Epidermal melanocyte (primary cell): ENCODE data around the gene LRRC45.
"Not testable (repeated sequence)": the region's sequence is repeated elsewhere in the genome, so short reads cannot be mapped to it uniquely, and the experiment has no call there.

Experiments used
- DNase-seq: peaks from one replicate; pipeline ENCODE4 v3.0.0; 2011; ENCODE audit warnings: low spot score; ENCODE audit not compliant: insufficient read length

Gene LRRC45

DNA sequence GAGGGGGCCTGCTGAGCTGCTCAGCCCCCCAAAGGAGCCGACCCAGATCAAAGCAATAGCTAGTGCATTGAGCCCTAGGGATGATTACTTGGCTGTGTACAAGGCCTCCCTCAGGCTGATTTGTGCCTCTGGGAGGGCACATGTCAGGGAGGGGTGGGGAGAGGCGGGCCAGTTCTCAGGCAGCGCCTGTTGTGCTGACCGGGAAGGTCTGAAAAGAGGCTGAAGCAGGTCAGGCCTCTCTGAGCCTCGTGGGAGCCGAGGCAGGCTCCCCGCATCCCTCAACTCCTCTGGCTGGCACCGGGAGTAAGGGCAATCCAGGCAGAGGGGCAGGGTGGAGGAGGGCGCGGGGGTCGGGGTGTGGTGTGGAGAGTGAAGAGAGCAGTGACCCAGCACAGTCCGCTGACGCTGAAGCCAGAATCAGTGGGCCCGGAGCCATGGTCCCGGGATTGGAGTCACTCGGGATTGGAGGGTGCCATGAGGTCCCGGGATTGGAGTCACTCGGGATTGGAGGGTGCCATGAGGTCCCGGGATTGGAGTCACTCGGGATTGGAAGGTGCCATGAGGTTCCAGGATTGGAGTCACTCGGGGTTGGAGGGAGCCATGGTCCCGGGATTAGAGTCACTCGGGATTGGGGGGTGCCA is 11.4 kb downstream of the LRRC45 start:
- no peak for DNase-seq

DNA sequence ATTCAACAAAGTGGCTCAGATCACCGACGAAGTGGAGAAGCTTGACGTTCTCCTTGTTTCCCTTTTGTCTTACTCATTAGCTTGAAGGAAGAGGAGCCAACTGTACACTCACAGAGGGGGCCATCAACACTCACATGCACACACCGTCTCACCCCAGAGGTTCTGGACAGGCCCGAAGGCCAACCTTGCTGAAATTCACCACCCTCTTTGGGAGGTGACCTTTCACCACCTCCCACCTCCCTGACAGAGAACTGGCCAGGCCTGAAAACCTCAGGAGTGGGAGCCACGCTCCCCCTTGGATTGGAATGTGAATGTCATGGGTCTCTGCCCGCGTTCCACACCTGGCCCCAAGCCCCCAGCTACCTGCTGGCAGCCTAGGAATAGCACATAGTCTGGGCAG is 12.4 kb downstream of the LRRC45 start:
- DNase-seq, result no peak

DNA sequence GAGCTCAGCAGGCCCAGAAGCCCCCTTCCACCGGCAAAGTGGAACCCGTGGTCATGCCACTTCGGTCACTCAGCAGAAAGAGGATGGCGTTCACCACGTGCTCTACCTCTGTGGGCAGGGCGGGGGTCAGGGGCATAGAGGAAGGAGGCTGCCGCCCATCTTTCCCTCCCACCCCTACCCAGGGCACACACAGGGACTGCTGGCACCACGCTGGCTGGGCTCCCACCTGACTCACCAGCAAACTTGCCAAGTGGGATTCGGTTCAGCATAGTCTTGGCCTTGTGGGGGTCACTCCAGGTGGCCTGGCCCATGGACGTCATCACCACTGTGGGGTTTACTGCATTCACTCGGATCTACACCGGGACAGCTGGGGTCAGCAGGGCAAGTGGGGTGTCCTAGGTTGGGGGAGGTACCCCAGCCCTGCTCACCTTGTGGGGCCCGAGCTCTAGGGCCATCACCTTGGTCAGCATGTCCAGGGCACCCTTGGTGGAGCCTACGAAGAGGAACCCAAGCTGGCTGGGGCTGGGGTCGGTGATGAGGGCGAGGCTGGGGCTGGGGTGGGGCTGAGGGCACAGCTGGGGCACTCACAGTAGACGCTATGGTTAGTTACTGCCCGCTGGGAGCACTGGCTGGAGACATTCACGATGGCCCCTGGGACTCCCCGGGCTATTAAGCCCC is 13.0 kb downstream of the LRRC45 start:
- DNase-seq, result no peak

DNA sequence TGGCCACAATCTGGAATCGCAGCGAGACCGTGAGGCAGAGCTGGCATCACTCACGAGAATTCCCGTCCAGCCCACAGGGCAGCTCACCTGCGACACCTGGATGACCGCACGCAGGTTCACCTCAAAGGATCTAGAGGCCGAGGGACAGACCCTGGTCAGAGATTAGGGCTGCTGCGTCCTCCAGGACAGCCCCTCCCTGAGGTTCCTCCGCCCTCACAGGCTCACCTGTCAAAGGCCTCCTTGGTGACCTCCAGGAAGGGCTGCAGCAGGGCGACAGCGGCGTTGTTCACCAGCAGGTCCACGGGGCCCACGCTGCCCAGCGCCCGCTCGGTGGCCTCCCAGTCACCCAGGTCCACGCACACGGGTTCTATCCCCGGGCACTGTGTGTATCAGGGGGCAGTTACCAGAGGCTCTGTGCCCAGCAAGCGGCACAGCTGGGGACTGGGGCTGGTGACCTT is 13.6 kb downstream of the LRRC45 start:
- no peak for DNase-seq

DNA sequence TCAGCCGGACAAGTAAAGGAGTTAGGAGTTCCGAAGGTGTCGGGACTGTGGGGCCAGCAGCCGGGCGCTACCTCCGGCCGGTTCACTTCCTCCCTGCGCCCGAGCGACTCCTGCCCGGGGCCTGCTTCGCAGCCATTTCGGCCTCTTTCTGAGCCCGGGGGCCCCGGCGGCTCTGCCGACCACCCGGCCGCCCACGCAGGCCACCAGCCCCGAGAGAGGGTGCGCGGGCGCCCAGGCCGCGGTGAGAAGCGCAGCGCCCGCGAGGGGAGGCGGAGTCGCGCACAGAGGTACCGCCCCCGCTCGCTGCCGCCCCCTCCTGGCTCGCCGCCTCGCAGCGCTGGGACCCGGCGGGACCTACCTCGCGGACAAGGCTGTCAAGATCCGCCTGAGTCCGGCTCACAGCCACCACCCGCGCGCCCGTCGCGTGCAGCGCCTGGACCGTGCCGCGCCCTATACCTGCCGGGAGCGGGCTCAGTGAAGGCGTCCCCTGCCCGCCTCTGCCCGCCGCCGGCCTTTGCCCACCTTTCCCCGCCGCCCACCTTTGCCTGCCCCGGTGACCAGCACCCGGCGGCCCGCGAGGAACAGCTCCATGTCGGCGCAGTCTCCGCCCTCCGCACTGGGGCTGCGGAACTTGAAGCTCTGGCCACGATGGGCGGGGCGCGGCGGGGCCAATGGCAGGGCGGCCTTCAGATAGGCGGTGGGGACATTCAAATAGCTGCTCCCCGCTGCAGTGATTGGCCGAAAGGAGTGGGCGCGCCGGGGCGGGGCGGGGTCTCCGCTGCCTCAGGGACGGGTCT is 14.2 kb downstream of the LRRC45 start, which contains the start of gene DCXR:
Gene DCXR, minus strand, starts transcription at position 606 of the 797 bp plus-strand sequence. Its CDS starts 15 bp downstream, at position 591.
- peak; percentile 98 for DNase-seq

DNA sequence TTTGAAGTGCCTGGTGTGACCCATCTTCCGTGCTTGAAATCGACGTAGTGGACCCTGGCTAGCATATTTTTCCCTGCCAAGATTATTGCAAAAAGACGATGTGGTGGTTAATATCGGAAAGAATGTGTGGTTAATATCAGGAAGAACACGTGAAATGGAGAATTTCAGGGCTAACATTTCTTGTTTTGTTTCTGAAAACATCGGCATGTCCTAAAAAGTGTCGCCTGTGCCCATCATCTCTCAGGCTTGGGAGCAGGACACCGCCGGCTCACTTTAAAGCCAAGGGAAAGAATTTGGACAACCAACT is 14.7 kb downstream of the LRRC45 start:
- no peak for DNase-seq

DNA sequence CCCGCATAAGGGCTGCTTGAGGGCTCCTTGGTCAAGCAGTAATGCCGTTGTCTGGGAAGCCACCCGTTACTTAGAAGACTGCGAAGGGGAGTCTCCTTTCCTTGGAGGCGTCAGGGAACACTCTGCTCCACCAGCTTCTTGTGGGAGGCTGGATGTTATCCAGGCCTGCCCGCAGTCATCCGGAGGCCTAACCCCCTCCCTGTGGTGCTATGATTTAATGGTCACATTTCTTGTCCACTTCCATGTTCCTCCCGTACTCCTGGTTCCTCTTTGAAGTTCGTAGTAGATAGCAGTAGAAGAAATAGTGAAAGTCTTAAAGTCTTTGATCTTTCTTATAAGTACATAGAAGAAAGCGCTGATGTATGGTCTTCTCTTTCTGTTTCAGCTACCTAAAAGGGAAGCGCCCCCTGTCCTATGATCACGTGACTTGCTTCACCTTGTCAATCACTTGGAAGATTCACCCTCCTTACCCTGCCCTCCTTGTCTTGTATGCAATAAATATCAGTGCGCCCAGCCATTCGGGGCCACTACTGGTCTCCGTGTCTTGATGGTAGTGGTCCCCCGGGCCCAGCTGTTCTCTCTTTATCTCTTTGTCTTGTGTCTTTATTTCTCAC is 15.8 kb downstream of the LRRC45 start:
- not testable (repeated sequence) for DNase-seq

- no peak for DNase-seq
These were observed 16.7 kb downstream of the LRRC45 start for GRCh38 chr17:82039695-82040299.

DNA sequence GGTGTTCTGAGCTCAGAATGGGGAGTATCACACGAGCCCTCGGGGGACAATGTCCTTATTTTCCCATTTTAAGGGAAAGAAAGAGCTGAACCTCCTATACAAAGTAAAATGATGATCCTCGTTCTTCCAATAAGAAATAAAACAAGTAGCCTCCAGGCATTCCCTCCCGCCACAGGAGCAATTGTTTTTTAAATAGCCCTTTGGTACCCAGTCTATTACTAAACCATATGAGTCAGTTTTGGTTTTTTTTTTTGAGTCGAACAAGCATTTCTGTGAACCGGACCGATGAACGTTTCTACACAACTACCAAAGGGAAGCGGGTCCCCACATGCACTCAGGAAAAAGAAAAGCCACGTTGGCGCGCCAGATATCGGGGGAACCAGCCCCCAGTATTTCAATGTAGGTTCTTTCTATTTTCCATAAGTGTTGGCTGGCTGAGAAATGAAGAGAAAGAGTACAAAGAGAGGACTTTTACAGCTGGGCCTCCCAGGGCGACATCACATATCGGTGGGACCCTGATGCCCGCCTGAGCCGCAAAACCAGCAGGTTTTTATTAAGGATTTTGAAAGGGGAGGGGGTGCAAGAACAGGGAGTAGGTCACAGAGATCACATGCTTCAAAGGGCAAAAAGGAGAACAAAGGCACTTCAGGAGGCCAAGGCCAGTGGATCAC is 18.2 kb downstream of the LRRC45 start:
- no peak for DNase-seq

DNA sequence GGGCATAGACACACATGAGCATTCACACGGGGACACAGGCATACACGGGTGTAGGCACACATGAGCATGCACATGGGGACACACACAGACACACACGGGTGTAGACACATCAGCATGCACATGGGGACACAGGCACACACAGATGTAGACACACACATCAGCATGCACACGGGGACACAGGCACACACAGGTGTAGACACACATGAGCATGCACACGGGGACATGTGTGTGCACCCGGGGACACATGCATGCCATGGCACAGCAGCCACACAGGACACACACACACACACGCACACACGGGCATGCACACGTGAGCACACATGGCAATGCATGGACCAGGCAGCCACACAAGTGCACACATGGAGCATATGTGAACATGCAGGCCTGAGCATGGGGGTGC is 19.5 kb downstream of the LRRC45 start:
- no peak for DNase-seq

- no peak for DNase-seq
These were observed 20.4 kb downstream of the LRRC45 start for GRCh38 chr17:82043507-82043906.

DNA sequence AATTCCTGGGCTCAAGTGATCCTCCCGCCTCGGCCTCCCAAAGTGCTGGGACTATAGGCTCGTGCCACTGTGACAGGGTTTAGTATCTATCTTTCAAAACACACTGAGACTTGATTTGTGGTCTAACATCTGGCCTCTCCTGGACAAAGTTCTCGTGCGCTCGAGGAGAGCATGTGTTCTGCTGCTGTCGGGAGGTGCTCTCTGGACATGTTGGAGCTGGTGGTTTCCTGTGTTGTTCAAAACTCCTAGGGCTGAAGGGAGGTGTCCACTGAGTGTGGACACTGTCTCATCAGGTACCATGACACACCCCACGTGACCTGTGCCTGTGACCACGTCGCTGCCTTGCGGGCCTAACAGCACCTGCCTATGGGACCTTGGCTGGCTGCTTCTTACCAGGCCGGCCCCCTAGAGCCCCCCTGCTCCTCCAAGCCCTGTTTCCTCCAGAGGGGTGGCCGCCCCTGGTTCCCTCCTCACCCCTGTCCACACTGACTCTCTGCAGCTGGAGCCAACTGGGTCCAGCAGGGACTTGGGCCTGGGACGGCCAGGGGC is 22.9 kb downstream of the LRRC45 start:
- DNase-seq, result no peak

DNA sequence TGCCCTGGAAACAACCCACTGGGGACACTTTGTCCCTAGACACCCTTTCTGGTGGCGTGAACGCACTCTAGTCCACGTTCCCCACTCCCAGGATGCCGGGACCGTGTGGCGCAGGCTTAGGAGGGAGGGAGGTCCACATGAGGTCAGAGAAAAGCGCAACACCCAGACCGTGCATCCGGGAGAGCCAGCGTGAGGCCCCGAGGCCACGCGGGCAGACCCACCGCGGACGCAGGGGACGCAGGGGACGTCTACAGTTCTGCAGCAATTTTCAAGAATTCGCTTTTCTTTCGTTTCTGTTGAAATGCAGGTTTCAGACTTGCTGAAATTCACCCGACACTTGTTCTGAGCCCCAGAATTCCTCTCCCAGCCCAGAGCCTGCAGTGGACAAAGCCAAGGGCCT is 23.8 kb downstream of the LRRC45 start:
- DNase-seq, result no peak

DNA sequence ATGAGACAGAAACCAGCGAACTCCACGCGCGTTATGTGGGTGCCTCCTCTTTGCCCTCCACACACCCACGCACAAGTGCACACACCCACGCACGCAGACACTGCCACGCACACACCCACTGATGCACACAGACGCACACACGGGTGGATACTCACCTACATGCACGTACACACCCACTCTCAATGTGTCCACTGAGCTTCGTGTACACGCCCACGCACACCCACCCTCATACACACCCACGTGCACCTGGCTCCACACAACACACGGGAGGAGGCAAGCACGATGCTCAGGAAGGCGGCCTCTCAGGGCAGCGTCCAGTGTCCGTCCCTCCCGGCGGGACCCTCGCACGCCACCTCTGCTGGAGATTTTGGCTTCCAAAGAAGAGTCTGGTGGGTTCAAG is 24.3 kb downstream of the LRRC45 start:
- no peak for DNase-seq

DNA sequence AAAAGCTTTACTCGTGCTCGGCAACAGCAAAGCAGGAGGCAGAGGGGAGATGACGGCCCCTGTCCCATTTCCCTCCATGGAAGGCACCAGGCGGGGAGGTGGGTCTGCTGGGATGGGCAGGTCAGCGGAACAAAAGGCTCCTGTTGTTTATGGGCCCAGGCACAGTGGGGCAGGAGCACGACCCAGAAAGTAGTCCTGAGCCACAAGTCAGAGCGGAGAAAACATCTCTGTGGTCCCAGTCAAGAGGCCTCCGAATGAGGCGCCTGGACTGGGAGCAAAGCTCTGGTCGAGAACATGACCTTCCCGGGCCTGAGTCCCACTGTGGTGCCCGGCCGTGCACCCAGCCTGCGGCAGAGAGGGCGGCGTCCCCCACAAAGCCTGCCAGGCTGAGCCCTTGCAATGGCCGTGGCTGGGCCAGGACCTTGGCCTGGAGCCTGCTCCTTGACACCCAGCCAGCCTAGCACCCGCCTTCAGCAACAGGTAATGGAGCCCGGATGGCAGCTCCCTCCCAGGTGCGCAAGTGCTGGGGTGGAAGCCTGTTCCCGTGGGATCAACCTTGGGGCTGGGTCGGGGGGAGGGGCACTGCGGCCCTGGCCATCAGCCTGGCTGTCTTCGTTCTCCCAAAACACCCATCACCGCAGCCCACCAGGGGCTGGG is 24.9 kb downstream of the LRRC45 start:
- DNase-seq, result no peak

GRCh38 chr17:82048571-82048971 is 25.5 kb downstream of the LRRC45 start:
- DNase-seq, result no peak

DNA sequence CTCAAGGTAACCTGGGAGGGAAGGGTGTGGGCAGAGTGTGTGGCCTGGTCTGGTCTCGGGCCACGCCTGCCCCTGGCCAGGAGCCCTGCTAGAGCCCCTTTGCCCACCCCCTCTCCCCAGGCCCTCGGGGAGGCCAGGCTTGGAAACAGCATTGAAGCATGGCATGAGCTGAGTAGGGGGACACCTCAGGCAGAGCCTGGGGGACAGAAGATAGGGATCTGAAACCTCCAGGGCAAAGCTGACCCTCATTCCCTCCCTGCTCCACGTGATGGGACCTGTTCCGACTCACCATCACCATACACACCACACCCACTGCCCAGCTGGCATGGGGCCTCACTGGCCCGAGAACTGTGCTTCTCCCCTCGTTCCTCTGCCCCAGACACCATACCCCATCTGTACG is 26.0 kb downstream of the LRRC45 start:
- no peak for DNase-seq

GRCh38 chr17:82049521-82049971 is 26.4 kb downstream of the LRRC45 start:
- no peak for DNase-seq

DNA sequence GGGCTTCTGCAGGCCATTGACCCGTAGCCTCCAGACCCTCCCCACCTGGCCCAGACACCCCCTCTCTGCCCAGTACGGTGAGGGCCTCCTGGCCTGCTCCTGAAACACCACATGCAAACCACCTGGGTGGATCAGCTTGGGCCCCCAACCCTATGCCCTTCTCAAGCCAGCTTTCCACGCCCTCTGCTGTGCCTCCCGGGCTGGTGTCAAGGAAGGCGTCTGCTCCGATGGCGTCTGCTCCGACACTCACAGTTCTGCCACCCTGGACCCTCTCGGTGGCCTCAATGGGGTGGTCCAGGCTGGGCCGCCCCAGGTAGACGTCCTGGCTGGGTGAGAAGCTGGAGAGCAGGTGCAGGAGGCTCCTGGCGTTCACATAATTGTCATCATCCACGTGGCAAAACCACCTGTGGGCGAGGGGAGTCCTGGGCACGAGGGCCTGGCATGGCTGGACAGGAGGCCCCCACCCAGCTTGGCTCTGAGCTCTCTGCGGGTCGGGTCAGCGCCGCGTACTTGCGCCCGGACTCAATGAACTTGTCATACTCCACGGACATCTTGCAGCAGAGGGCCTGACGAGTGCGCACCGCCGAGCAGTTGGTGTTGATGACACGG is 27.2 kb downstream of the LRRC45 start:
- DNase-seq, result no peak
